ENCODE results near the gene NHLH1.

DNA sequence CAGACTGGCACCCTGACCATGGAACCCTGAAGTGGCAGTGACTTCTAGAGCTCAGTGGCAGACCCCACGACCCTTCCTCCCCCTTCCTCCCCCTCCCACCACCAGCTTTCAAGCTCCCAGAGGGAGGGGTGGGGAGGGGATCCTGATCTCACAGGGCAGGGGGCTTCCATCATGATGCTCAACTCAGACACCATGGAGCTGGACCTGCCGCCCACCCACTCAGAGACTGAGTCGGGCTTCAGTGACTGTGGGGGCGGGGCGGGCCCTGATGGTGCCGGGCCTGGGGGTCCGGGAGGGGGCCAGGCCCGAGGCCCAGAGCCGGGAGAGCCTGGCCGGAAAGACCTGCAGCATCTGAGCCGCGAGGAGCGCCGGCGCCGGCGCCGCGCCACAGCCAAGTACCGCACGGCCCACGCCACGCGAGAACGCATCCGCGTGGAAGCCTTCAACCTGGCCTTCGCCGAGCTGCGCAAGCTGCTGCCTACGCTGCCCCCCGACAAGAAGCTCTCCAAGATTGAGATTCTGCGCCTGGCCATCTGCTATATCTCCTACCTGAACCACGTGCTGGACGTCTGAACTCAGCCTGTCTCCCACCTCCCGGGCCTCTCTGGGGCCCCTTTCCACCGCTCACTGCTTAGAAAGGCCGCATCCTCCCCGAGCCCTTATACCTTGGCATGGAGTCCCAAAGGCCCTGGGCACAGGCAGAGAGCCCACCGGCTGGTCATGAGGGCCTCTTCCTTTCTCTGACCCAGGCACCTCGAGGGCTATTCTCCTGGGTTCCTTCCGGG is 3.9 kb downstream of the NHLH1 start:
- TF ChIP-seq POLR2A (IDR thresholded peaks at IDR 0.05), result no peak
- TF ChIP-seq, protein P1, sequence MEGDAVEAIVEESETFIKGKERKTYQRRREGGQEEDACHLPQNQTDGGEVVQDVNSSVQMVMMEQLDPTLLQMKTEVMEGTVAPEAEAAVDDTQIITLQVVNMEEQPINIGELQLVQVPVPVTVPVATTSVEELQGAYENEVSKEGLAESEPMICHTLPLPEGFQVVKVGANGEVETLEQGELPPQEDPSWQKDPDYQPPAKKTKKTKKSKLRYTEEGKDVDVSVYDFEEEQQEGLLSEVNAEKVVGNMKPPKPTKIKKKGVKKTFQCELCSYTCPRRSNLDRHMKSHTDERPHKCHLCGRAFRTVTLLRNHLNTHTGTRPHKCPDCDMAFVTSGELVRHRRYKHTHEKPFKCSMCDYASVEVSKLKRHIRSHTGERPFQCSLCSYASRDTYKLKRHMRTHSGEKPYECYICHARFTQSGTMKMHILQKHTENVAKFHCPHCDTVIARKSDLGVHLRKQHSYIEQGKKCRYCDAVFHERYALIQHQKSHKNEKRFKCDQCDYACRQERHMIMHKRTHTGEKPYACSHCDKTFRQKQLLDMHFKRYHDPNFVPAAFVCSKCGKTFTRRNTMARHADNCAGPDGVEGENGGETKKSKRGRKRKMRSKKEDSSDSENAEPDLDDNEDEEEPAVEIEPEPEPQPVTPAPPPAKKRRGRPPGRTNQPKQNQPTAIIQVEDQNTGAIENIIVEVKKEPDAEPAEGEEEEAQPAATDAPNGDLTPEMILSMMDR (IDR thresholded peaks at IDR 0.05), result no peak

Measured in testis (tissue), 2 donors.